CD14-positive monocyte (primary cell): ENCODE results near the gene SAMD4B. TPM values are rescaled to one million over a fixed set of nuclear protein-coding genes. Genes with fewer than 3 reads are reported as not detected.

Source experiments
- DNase-seq, 3 donors: peaks; one replicate each; pipeline ENCODE4 v3.0.0-alpha.2; 2011 to 2022
- H2AFZ ChIP-seq: 2 replicates; pipeline ENCODE4 v1.6.0; 2012; ENCODE audit warnings: mild to moderate bottlenecking, low read depth, low read length, inconsistent platforms; ENCODE audit not compliant: insufficient read depth, poor library complexity, severe bottlenecking
- H3K27ac ChIP-seq, 2 donors: 1 replicate in 1 of 2; 2 replicates in 1 of 2; pipeline ENCODE4 v1.5.1; 2012 to 2013; ENCODE audit warnings: low read length in 2 of 2, control low read depth in 1 of 2, inconsistent platforms in 1 of 2, low read depth in 1 of 2, mild to moderate bottlenecking in 1 of 2
- H3K27me3 ChIP-seq, 2 donors: one replicate each; pipeline versions ENCODE4 v1.6.0 to v1.6.1; 2011 to 2013; ENCODE audit warnings: low read length in 2 of 2; ENCODE audit not compliant: control insufficient read depth in 2 of 2, insufficient read depth in 2 of 2
- H3K36me3 ChIP-seq, 2 donors: replicated peaks in 1 of 2; 1 replicate in 1 of 2; 2 replicates in 1 of 2; pipeline versions ENCODE4 v1.5.1 to v1.6.1; 2012 to 2013; ENCODE audit warnings: low read length in 2 of 2, control low read depth in 1 of 2, inconsistent platforms in 1 of 2, mild to moderate bottlenecking in 1 of 2; ENCODE audit not compliant: insufficient read depth in 2 of 2, control insufficient read depth in 1 of 2
- H3K4me1 ChIP-seq, 2 donors: 1 replicate in 1 of 2; 2 replicates in 1 of 2; pipeline versions ENCODE4 v1.5.1 to v1.6.1; 2012 to 2013; ENCODE audit warnings: low read length in 2 of 2, control low read depth in 1 of 2, inconsistent platforms in 1 of 2, mild to moderate bottlenecking in 1 of 2, moderate library complexity in 1 of 2; ENCODE audit not compliant: insufficient read depth in 2 of 2, control insufficient read depth in 1 of 2
- H3K4me2 ChIP-seq: replicated peaks from 2 replicates; pipeline ENCODE3; 2012; ENCODE audit warnings: low read length, moderate library complexity, mild to moderate bottlenecking; ENCODE audit not compliant: poor library complexity, severe bottlenecking; ENCODE audit errors: extremely low read depth
- H3K4me3 ChIP-seq, 3 experiments: fragments of 200-600 bp in 1 of 3; sonication (generic) in 1 of 3; replicated peaks in 1 of 3; 1 replicate in 2 of 3; 2 replicates in 1 of 3; pipeline ENCODE4 v1.5.1; 2011 to 2013; ENCODE audit warnings: low read length in 3 of 3, mild to moderate bottlenecking in 3 of 3, control low read depth in 2 of 3, low read depth in 2 of 3, inconsistent platforms in 1 of 3, moderate library complexity in 1 of 3
- H3K79me2 ChIP-seq: 2 replicates; pipeline ENCODE4 v1.6.0; 2012; ENCODE audit warnings: mild to moderate bottlenecking, control low read depth, inconsistent platforms, low read length, moderate library complexity; ENCODE audit not compliant: insufficient read depth
- H3K9ac ChIP-seq: 2 replicates; pipeline ENCODE4 v1.6.0; 2017; ENCODE audit warnings: low read length, mild to moderate bottlenecking; ENCODE audit not compliant: insufficient read depth, poor library complexity, severe bottlenecking
- H3K9me3 ChIP-seq, 2 donors: replicated peaks in 1 of 2; 1 replicate in 1 of 2; 2 replicates in 1 of 2; pipeline versions ENCODE4 v1.5.1 to v1.6.1; 2012 to 2013; ENCODE audit warnings: low read length in 2 of 2, control low read depth in 1 of 2; ENCODE audit not compliant: control insufficient read depth in 1 of 2, insufficient read depth in 1 of 2
- H4K20me1 ChIP-seq: 2 replicates; pipeline ENCODE4 v1.6.0; 2012; ENCODE audit warnings: mild to moderate bottlenecking, low read length, control low read depth, moderate library complexity; ENCODE audit not compliant: insufficient read depth
- H3K27ac Mint-ChIP-seq, 7 donors: one replicate each; pipeline ENCODE4 v1.8.0; 2020; ENCODE audit warnings: mild to moderate bottlenecking in 7 of 7, mixed read lengths in 7 of 7, moderate library complexity in 6 of 7, inconsistent platforms in 2 of 7
- H3K27me3 Mint-ChIP-seq, 3 donors: one replicate each; pipeline ENCODE4 v1.8.0; 2021 to 2022; ENCODE audit warnings: low read depth in 3 of 3, mild to moderate bottlenecking in 3 of 3, mixed read lengths in 3 of 3, moderate library complexity in 3 of 3, inconsistent platforms in 1 of 3
- H3K36me3 Mint-ChIP-seq, 2 donors: one replicate each; pipeline ENCODE4 v1.8.0; 2020; ENCODE audit warnings: mixed read lengths in 2 of 2, inconsistent platforms in 1 of 2, mild to moderate bottlenecking in 1 of 2
- H3K4me1 Mint-ChIP-seq: one replicate; pipeline ENCODE4 v1.8.0; 2020; ENCODE audit warnings: mild to moderate bottlenecking, mixed read lengths
- H3K4me3 Mint-ChIP-seq, 2 donors: one replicate each; pipeline ENCODE4 v1.8.0; 2020; ENCODE audit warnings: mild to moderate bottlenecking in 2 of 2, mixed read lengths in 2 of 2, moderate library complexity in 1 of 2
- H3K9me3 Mint-ChIP-seq, 7 donors: one replicate each; pipeline ENCODE4 v1.8.0; 2020 to 2022; ENCODE audit warnings: mixed read lengths in 7 of 7, mild to moderate bottlenecking in 6 of 7, moderate library complexity in 6 of 7, inconsistent platforms in 2 of 7
- WGBS: methylation state at CpG from one replicate; pipeline ENCODE4 v1.1.5; 2013; ENCODE audit warnings: missing lambda C conversion rate; ENCODE audit not compliant: insufficient coverage; 5-methylcytosine and 5-hydroxymethylcytosine counted together
- intact Hi-C, 2 donors: fragments of 100-400 bp; cut with micrococcal nuclease; formaldehyde crosslinking; loops; one replicate each; pipeline versions ENCODE4 v1.15.0 to v1.15.1; 2023
- polyA plus RNA-seq, 3 donors: library from polyadenylated mRNA; depleted of rRNA in 1 of 3; unstranded in 2 of 3; stranded (reverse) in 1 of 3; fragments of 300-500 nt in 2 of 3; fragments of >200 nt in 1 of 3; fragmentation: Illumina TruSeq in 2 of 3; gene quantifications; 1 replicate in 2 of 3; 2 replicates in 1 of 3; pipeline ENCODE4 v1.2.3, GENCODE V29; 2012 to 2021
- TF ChIP-seq, protein P1 (sequence below): fragments of 200-600 bp; IDR thresholded peaks from one replicate; pipeline ENCODE4 v1.8.0; 2022; ENCODE audit warnings: antibody characterized with exemption, mild to moderate bottlenecking

SAMD4B gene
- polyA plus RNA-seq, 3 donors: 4.5 to 56.6 (median 5.6) TPM

DNA sequence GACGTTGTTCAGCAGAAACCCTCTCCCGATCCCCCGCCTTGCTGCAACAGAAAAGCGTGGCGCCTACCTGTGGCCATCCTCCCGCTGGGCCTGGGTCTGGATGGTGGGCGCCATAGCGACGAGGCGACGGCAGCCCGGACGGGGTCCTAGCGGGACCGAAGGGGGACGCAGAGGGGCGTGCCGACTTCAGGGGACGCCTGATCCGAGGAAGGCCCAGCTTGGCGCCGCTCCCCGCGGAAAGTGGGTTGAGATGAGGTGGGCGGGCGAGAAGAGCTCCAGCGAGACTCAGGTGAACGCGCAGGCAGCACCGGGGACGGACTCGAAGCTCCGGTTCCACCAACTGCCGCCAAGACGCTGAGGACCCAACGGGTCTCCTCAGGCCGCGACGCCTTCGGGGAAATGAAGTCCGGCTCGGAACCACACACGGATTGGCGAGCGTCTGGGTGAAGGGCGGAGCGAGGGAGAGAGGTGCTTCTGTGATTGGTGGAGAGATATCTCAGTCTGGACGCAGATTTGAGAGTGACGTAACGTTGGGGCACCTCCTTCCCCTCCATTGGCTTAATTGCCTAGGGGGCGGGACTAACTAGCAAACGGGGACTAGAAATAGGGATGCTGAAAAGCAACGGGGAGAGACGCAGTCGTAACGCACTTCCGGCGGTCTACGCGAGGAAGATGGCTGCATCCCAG lies 48.7 kb downstream of the SAMD4B start, which contains the start of the genes MED29 and PAF1:
MED29 (plus strand) TSS at position 628 of the 687 bp plus-strand sequence; CDS start at position 673, 45 bp downstream.
PAF1 (minus strand) TSS at position 356 of the 687 bp plus-strand sequence; CDS start at position 114, 242 bp downstream.
- Mint-ChIP-seq H3K9me3 (no peaks in the 10 kb centered on the region), H3K4me1 (peaks cover 19% of the 10 kb centered on the region), H3K27ac (peak within 1 kb of the TSS; percentile 97 to 99 (median 98)), H3K4me3 (peak within 1 kb of the TSS; percentile 89 to 96), H3K27me3 (peaks cover 0 to 3% (median 0%) of the 10 kb centered on the region in 3 donors), H3K36me3 (peaks cover 46 to 68% of the 10 kb centered on the region in 2 donors)
- Histone ChIP-seq H3K4me3 (peak within 1 kb of the TSS; percentile 77 to 97 (median 79)), H3K27ac (peak within 1 kb of the TSS; percentile 85 to 91), H3K9ac (peak within 1 kb of the TSS; percentile 93), H3K4me2 (peak within 1 kb of the TSS; percentile 89), H3K4me1 (peaks cover 21 to 22% of the 10 kb centered on the region in 2 donors), H3K36me3 (peaks cover 43 to 62% of the 10 kb centered on the region in 2 donors), H3K9me3 (no peaks in the 10 kb centered on the region), H2AFZ (peak within 1 kb of the TSS; percentile 79), H4K20me1 (no peaks in the 10 kb centered on the region), H3K79me2 (peaks cover 49% of the 10 kb centered on the region), H3K27me3 (no peaks in the 10 kb centered on the region)
- peak; percentile 99 to 100 (median 99) for DNase-seq
- WGBS: under 1% methylated on average over 48 of the region's 60 CpGs
- intact Hi-C loops: loop anchor here (1.0 to 10.0 kb wide), 4 partner anchors 45 to 144 kb away; partner anchors contain the start of genes EID2B (in 2 of the 2) and SAMD4B (in 1 of the 2)
- TF ChIP-seq, protein P1, sequence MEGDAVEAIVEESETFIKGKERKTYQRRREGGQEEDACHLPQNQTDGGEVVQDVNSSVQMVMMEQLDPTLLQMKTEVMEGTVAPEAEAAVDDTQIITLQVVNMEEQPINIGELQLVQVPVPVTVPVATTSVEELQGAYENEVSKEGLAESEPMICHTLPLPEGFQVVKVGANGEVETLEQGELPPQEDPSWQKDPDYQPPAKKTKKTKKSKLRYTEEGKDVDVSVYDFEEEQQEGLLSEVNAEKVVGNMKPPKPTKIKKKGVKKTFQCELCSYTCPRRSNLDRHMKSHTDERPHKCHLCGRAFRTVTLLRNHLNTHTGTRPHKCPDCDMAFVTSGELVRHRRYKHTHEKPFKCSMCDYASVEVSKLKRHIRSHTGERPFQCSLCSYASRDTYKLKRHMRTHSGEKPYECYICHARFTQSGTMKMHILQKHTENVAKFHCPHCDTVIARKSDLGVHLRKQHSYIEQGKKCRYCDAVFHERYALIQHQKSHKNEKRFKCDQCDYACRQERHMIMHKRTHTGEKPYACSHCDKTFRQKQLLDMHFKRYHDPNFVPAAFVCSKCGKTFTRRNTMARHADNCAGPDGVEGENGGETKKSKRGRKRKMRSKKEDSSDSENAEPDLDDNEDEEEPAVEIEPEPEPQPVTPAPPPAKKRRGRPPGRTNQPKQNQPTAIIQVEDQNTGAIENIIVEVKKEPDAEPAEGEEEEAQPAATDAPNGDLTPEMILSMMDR: no peak
